HL-60 (cell line): ENCODE data around the gene TEX22.

ENCODE experiments used
- GABPA ChIP-seq: IDR thresholded peaks from 2 replicates; pipeline ENCODE4 v1.6.1; 2012; ENCODE audit warnings: low read depth
- POLR2AphosphoS5 ChIP-seq: IDR thresholded peaks from 2 replicates; pipeline ENCODE4 v1.6.1; 2012; ENCODE audit warnings: low read depth
- REST ChIP-seq: IDR thresholded peaks from 2 replicates; pipeline ENCODE4 v1.6.1; 2012; ENCODE audit warnings: low read depth; ENCODE audit not compliant: insufficient replicate concordance
- SPI1 ChIP-seq: IDR thresholded peaks from 2 replicates; pipeline ENCODE4 v1.6.1; 2012; ENCODE audit warnings: low read depth, mild to moderate bottlenecking, borderline replicate concordance
- TF ChIP-seq, protein P1 (sequence below): IDR thresholded peaks from one replicate; pipeline ENCODE4 v1.5.1; 2011; ENCODE audit warnings: low read length, control low read depth, inconsistent platforms; ENCODE audit not compliant: insufficient read depth

GRCh38 chr14:105437723-105438500 is 39.6 kb downstream of the TEX22 start:
- TF ChIP-seq, protein P1, sequence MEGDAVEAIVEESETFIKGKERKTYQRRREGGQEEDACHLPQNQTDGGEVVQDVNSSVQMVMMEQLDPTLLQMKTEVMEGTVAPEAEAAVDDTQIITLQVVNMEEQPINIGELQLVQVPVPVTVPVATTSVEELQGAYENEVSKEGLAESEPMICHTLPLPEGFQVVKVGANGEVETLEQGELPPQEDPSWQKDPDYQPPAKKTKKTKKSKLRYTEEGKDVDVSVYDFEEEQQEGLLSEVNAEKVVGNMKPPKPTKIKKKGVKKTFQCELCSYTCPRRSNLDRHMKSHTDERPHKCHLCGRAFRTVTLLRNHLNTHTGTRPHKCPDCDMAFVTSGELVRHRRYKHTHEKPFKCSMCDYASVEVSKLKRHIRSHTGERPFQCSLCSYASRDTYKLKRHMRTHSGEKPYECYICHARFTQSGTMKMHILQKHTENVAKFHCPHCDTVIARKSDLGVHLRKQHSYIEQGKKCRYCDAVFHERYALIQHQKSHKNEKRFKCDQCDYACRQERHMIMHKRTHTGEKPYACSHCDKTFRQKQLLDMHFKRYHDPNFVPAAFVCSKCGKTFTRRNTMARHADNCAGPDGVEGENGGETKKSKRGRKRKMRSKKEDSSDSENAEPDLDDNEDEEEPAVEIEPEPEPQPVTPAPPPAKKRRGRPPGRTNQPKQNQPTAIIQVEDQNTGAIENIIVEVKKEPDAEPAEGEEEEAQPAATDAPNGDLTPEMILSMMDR, result no peak
- TF ChIP-seq SPI1 (no peak), REST (no peak), POLR2AphosphoS5 (no peak), GABPA (no peak)
